Activated T-cell treated with anti-CD3 and anti-CD28 coated beads for 48 hours (primary cell): Measurements from ENCODE around the gene ANKS6.

Source experiments
- DNase-seq: peaks from one replicate; pipeline ENCODE4 v3.0.0-alpha.2; 2020; ENCODE audit warnings: low read depth

ANKS6 gene

GRCh38 chr9:98791608-98792490 is 4.5 kb downstream of the ANKS6 start:
- DNase-seq = no peak

- peak; percentile 57 for DNase-seq
Measured at GRCh38 chr9:98790842-98791607, 5.3 kb downstream of the ANKS6 start.

- no peak for DNase-seq
Measured at GRCh38 chr9:98790134-98790841, 6.1 kb downstream of the ANKS6 start.

DNA sequence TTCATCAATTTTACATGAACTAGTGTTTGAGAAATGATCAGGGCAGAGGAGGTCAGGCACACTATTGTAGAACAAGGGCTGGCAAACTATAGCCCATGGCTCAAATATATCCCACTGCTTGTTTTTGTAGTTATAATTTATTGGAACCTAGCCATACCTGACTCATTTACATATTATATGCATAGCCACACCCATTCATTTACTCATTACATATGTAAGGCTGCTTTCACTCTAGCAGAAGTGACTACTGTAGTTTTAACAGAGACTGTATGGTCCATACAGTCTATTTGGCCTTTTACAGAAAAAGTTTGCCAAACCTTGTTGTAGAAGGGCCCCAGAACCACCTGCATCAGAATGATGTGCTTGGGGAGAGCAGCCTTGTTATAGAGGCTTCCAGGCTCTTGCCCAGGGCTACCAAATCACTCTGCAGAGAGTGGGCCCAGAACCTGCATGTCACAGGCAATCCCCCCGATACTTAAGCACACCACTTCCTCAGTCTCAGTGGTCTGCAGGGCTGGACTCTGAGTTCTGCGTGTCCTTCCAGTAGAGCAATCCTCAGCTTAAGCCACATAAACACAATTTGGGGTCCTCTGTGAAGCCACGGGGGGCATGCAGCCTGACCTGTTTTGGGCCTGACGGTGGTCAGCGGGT is 6.7 kb downstream of the ANKS6 start:
- no peak for DNase-seq

DNA sequence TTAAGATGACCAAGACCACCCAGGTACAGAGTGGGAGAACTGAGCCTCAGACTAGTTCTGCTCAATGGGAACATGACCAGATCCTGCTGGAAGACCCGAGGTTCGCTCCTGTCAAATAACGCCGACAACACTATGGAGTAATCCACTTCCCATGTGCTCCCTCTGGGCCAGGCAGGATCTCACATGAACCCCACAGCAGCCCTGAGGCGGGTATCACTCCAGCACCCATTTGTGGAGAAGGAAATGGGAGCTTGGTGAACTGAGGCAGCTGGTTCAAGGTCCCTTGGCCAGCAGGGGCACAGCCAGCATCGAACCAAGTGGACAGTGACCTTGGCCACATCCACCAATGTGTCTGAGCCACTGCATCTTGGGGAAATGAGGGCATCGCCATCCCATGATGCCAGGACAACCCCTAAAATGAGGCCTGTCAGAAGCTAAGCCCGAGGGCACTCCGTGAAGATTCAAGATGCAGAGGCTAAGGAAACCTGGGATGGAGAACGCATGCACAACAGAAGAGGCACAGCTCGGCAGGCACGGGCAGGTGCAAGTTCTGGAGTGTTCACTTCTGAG is 8.5 kb downstream of the ANKS6 start:
- DNase-seq = no peak

DNA sequence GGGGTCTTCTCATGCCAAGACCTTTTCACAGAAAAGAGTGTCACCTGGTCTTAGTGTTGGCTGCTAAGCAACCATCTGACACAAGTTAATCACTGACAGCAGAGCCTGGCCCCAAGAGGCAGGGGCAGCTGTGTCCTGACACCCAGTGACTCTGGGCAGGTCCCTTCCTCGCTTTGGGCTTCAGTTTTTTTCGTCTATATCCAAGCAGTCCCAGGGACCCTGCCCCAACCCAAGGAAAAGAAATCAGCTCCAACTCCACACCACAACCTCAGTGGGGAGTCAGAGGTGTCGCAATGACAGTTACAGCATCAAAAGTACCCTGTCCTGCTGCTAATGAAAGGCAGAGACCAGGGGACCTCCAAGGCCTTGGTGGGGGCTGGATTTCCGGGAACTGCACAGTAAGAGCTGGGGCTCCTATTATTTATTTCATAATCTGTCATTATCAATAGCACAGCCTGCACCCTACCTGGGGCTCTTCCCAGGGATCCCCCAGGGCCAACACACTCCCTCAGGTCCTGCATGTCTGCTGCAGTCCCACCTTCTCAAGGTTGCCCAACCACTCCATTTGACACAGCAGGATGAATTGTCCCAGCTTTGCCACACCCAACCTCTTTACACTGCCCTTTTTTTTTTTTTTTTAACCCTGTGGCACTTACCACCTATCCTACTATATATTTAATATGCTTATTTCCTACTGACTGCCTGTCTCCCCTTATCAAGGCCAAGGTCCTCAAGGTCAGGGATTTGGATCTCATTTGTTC is 9.4 kb downstream of the ANKS6 start:
- DNase-seq = no peak

DNA sequence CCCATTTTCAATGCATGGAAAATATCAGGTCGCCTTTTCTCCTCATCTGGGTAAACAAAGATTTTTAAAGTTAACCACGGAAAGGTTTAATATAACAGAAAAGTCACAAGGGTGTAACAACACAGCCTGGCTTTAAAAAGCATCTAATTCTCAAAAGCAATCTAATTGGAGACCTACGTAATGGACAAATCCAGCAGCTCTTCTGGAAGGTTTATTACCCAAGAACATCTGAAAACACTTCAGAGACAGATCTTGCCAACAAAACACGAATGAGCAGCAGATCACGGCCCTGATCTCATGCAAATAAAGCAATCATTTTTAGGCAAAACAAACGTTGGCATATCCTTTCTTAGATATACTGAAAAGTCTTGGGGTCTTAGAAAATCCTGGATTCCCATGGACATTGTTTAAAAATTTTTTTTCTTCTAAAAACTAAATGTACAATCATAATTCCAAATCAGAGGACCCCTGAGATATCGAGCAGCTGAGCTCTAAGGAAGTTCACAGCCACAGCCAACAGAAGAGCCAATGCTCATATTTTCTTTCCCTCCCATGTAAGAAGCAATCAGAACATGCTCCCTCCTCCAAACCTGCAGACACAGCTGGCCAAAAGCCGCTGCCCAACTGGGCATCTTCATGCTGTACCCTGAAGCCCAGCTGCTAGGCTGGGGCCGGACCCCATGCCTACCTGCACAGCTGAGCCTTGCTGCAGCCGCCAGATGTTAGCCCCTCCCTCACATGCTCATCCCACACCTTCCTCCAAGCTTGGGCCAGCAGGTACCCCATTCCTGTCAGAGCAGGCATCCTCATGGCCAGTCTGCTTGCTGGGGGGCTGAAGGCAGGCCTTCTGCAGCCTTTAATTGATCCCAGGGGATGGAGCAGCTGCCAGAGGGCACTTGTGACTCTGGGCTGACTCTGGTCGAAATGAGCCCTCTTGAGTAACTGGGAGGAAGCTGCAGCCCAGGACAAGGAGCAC is 11.2 kb downstream of the ANKS6 start:
- DNase-seq = no peak

- DNase-seq = no peak
Measured at GRCh38 chr9:98783518-98784226, 12.7 kb downstream of the ANKS6 start.

GRCh38 chr9:98781588-98782383 is 14.6 kb downstream of the ANKS6 start:
- DNase-seq = no peak

DNA sequence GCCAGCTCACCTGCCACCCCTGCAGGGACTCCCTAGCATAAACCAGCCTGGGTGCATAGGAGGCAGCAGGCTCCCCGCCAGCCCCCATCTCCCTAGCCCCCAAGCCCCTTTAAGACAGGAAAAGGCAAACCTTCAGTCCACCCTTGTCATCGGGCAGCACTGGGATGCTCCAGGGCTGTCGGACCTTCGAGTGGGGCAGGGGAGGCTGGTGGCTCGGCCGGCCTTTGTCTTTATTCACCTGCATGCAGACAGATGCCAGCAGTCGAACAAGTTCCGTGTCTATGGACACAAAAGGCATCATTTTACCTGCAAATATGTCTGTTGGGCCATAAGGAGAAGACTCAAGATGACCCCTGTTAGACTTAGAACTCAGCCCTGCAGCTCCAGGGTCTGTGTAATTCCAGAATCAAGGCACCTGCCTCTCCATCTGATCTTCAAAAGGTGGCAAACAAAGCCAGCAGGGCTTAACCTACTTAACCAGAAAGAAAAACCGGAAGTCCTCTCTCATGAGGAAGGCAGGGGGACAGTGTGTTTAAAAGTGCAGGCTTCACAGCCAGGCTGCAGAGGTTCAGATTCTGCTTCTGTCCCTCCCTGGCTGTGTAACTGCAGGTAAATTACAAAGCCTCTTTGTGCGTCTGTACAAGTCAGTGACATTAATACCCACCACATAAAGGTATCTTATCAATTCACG is 16.2 kb downstream of the ANKS6 start:
- DNase-seq = no peak

DNA sequence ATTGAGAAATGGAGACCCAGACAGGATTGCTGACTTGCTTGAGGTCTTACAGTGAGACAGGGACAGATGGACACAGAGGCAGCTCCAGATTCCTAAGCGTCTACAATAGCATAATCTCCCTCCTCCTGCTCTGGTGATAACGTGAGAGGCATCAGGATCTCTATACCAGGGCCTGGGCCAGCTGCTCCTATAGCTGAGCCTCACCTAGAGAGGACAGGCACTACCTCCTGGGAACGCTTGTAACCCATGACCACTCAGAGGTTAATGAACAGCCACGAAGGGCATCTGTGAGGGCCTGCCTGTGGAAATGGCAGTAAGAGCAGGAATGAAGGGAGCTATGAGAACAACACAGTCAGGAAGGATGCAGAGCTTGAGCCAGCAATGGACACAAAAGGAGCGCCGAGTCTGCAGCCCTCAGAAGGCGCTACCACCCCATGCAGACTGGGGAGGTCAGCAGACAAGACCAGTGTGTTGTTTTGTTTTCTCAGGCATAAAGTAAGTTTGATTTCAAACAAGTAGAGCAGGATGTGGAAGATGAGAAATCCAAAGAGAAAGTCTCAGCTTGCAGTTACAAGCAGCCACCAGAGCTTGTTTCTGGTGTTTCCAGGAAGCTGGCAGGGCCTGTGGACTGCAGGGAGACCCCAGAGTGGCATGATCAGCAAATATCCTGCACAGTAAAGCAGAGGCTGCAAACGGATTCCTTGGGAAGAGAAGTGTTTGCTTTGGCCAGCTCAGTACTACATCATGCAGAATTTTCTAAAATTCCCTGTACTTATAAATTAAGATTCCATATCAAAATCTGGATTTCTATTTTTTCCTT is 17.4 kb downstream of the ANKS6 start:
- no peak for DNase-seq

DNA sequence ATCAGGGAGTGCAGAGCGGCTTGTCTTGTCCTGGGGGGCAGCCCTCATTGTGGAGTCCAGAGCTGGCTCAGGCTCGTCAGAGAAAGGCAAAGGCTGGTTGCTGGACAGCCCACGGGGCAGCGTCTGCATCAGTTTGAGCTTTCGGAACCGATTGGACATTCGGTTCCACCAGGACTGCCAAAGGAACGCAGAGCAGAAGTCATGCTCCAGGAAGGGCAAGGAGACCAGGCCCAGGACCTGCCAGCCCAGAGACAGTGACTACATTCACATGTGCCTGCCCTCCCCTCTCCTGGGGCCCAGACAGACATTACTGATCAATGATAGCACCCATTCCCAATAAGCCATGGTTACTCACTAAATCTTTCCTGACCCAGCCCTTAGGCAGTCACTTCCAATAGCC is 18.1 kb downstream of the ANKS6 start:
- DNase-seq = no peak

GRCh38 chr9:98777618-98778017 is 18.7 kb downstream of the ANKS6 start:
- no peak for DNase-seq

DNA sequence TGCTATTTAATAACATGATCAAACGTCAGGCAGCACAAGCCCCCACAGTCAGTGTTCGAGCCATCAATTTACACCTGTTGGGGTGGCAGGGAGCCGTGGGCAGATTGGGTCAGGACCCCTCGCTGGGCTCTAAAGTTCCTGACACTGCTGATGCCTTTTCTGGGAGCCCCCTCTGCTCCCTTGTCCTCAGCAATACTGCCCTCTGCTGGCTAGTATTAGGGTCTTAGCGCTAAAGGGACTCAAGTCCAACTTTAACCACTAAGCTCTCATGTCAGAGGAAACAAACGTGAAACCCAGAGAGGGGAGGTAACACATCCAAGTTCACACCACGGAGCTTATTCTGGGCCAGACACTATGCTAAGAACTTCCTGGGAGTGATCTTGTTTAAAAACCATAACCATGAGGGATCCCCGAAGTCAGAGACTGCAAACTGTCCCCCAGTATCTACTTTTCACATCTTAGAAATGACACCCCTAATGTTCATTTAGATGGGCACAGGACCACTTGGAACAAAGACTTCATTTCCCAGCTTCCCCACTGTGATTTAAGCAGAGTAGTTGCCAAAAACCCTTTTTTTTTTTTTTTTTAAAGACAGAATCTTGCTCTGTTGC is 20.4 kb downstream of the ANKS6 start:
- no peak for DNase-seq

DNA sequence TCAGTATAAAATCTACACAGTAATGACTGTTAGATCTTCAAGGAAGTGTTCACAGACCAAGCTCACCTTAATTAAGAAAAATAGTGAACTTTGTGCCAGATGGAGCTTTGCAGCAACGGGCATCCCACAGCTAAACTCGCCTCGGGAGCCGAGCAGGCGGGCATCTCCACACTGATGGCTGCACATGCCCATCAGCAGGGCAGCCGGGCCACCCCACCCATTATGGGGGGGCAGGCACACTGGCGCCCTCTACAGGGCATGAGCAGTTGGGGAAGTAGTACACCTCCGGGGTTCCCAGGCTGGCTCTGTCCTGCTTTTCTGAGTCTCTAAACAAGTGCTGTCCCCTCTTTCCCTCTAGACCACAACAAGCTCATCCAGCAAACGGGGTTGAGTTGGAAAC is 21.6 kb downstream of the ANKS6 start:
- peak; percentile 16 for DNase-seq

- DNase-seq = no peak
Measured at GRCh38 chr9:98773721-98774120, 22.6 kb downstream of the ANKS6 start.
